H9 (cell line): Measurements from ENCODE around the gene OOSP4B. TPM values are rescaled to one million over a fixed set of nuclear protein-coding genes. Genes with fewer than 3 reads are reported as not detected.

Experiments
- DNase-seq: peaks from one replicate; pipeline ENCODE4 v3.0.0-alpha.2; 2017
- H2AFZ ChIP-seq: one replicate; pipeline ENCODE4 v1.6.1; 2013; ENCODE audit warnings: mild to moderate bottlenecking, low read length, control low read depth, moderate library complexity
- H2AK5ac ChIP-seq: 2 replicates; pipeline ENCODE4 v1.6.1; 2013; ENCODE audit warnings: low read length, control low read depth, mixed read lengths; ENCODE audit not compliant: insufficient read length
- H2BK120ac ChIP-seq: one replicate; pipeline ENCODE4 v1.6.1; 2013; ENCODE audit warnings: low read depth, mild to moderate bottlenecking, low read length, control low read depth, inconsistent platforms; ENCODE audit not compliant: poor library complexity, severe bottlenecking
- H2BK12ac ChIP-seq: 2 replicates; pipeline ENCODE4 v1.6.1; 2013; ENCODE audit warnings: low read length, control low read depth, mixed read lengths, low read depth; ENCODE audit not compliant: insufficient read length
- H2BK15ac ChIP-seq: 2 replicates; pipeline ENCODE4 v1.6.1; 2013; ENCODE audit warnings: low read depth, low read length, control low read depth
- H2BK20ac ChIP-seq: one replicate; pipeline ENCODE4 v1.6.1; 2013; ENCODE audit warnings: low read depth, mild to moderate bottlenecking, low read length, control low read depth, inconsistent platforms; ENCODE audit not compliant: poor library complexity, severe bottlenecking
- H2BK5ac ChIP-seq: 2 replicates; pipeline ENCODE4 v1.6.1; 2013; ENCODE audit warnings: low read length, control low read depth, mixed read lengths; ENCODE audit not compliant: insufficient read length
- H3K14ac ChIP-seq: 2 replicates; pipeline ENCODE4 v1.6.1; 2013; ENCODE audit warnings: low read length, control low read depth; ENCODE audit not compliant: insufficient read depth
- H3K18ac ChIP-seq: 2 replicates; pipeline ENCODE4 v1.6.1; 2013; ENCODE audit warnings: low read depth, mild to moderate bottlenecking, mixed read lengths, low read length, control low read depth; ENCODE audit not compliant: insufficient read length
- H3K23ac ChIP-seq: 2 replicates; pipeline ENCODE4 v1.6.1; 2013; ENCODE audit warnings: low read length, control low read depth, mixed read lengths, low read depth; ENCODE audit not compliant: insufficient read length
- H3K23me2 ChIP-seq: 2 replicates; pipeline ENCODE4 v1.6.1; 2013; ENCODE audit warnings: low read depth, mild to moderate bottlenecking, mixed read lengths, low read length, control low read depth; ENCODE audit not compliant: insufficient read length, poor library complexity, severe bottlenecking
- H3K27ac ChIP-seq: 2 replicates; pipeline ENCODE4 v1.5.1; 2013; ENCODE audit warnings: low read length, control low read depth, mixed read lengths, low read depth; ENCODE audit not compliant: insufficient read length
- H3K27me3 ChIP-seq: 2 replicates; pipeline ENCODE4 v1.6.1; 2013; ENCODE audit warnings: low read length, control low read depth, inconsistent platforms; ENCODE audit not compliant: insufficient read depth
- H3K4ac ChIP-seq: 2 replicates; pipeline ENCODE4 v1.6.1; 2013; ENCODE audit warnings: low read depth, mild to moderate bottlenecking, control low read depth, inconsistent platforms, low read length, moderate library complexity
- H3K4me1 ChIP-seq: 2 replicates; pipeline ENCODE4 v1.6.1; 2013; ENCODE audit warnings: low read length, control low read depth, inconsistent platforms; ENCODE audit not compliant: insufficient read depth
- H3K4me2 ChIP-seq: 2 replicates; pipeline ENCODE4 v1.6.1; 2013; ENCODE audit warnings: low read length, control low read depth, mixed read lengths; ENCODE audit not compliant: insufficient read length, insufficient read depth
- H3K56ac ChIP-seq: 2 replicates; pipeline ENCODE4 v1.6.1; 2013; ENCODE audit warnings: low read depth, mild to moderate bottlenecking, mixed read lengths, low read length, control low read depth; ENCODE audit not compliant: insufficient read length
- H3K79me1 ChIP-seq: 2 replicates; pipeline ENCODE4 v1.6.1; 2013; ENCODE audit warnings: low read depth, mild to moderate bottlenecking, moderate library complexity, low read length, control low read depth, inconsistent platforms; ENCODE audit not compliant: insufficient read depth, poor library complexity, severe bottlenecking
- H3K79me2 ChIP-seq: 2 replicates; pipeline ENCODE4 v1.6.1; 2013; ENCODE audit warnings: low read length, control low read depth, inconsistent platforms; ENCODE audit not compliant: insufficient read depth
- H3K9ac ChIP-seq: 2 replicates; pipeline ENCODE4 v1.6.1; 2013; ENCODE audit warnings: low read length, control low read depth, mixed read lengths; ENCODE audit not compliant: insufficient read length; ENCODE audit errors: extremely low read depth
- H3K9me3 ChIP-seq: one replicate; pipeline ENCODE4 v1.6.1; 2013; ENCODE audit warnings: low read depth, low read length, inconsistent platforms; ENCODE audit not compliant: control insufficient read depth
- H3T11ph ChIP-seq: one replicate; pipeline ENCODE4 v1.6.1; 2013; ENCODE audit warnings: mild to moderate bottlenecking, low read length, control low read depth, inconsistent platforms
- H4K20me1 ChIP-seq: one replicate; pipeline ENCODE4 v1.6.1; 2013; ENCODE audit not compliant: control insufficient read depth, insufficient read length, insufficient read depth
- H4K5ac ChIP-seq: 2 replicates; pipeline ENCODE4 v1.6.1; 2013; ENCODE audit warnings: low read depth, mild to moderate bottlenecking, mixed read lengths, low read length, control low read depth; ENCODE audit not compliant: insufficient read length
- H4K8ac ChIP-seq: replicated peaks from 2 replicates; pipeline ENCODE4 v1.6.1; 2013; ENCODE audit warnings: low read length, control low read depth, mixed read lengths, low read depth; ENCODE audit not compliant: insufficient read length
- H4K91ac ChIP-seq: 2 replicates; pipeline ENCODE4 v1.6.1; 2013; ENCODE audit warnings: low read depth, mild to moderate bottlenecking, moderate library complexity, mixed read lengths, low read length, control low read depth; ENCODE audit not compliant: insufficient read length
- H3K27ac Mint-ChIP-seq, 3 experiments: 2 replicates in 2 of 3; 3 replicates in 1 of 3; pipeline ENCODE4 v1.8.0; 2020 to 2021; ENCODE audit warnings: mixed read lengths in 3 of 3, mild to moderate bottlenecking in 1 of 3, moderate library complexity in 1 of 3
- H3K27me3 Mint-ChIP-seq: 2 replicates; pipeline ENCODE4 v1.8.0; 2021; ENCODE audit warnings: low read depth, mild to moderate bottlenecking, moderate library complexity, mixed read lengths
- H3K36me3 Mint-ChIP-seq, 3 experiments: 2 replicates in 2 of 3; 3 replicates in 1 of 3; pipeline ENCODE4 v1.8.0; 2020 to 2021; ENCODE audit warnings: low read depth in 3 of 3, mixed read lengths in 3 of 3; ENCODE audit not compliant: insufficient read depth in 1 of 3
- H3K4me1 Mint-ChIP-seq, 2 experiments: 2 replicates each; pipeline ENCODE4 v1.8.0; 2020; ENCODE audit warnings: mixed read lengths in 2 of 2
- H3K4me3 Mint-ChIP-seq, 2 experiments: 2 replicates in 1 of 2; 3 replicates in 1 of 2; pipeline ENCODE4 v1.8.0; 2020 to 2021; ENCODE audit warnings: mild to moderate bottlenecking in 2 of 2, mixed read lengths in 2 of 2, moderate library complexity in 1 of 2
- H3K9me3 Mint-ChIP-seq, 2 experiments: 2 replicates in 1 of 2; 3 replicates in 1 of 2; pipeline ENCODE4 v1.8.0; 2020; ENCODE audit warnings: mild to moderate bottlenecking in 2 of 2, mixed read lengths in 2 of 2, moderate library complexity in 1 of 2
- WGBS: extraction: QIAGEN DNeasy Blood & Tissue Kit; methylation state at CpG from one replicate; pipeline ENCODE4 v1.1.7; 2013; ENCODE audit warnings: missing lambda C conversion rate, low lambda C conversion rate, mixed read lengths; ENCODE audit not compliant: insufficient read length; ENCODE audit errors: extremely low coverage; 5-methylcytosine and 5-hydroxymethylcytosine counted together
- total RNA-seq: library from RNA; stranded (reverse); gene quantifications from 2 replicates; pipeline ENCODE4 v1.2.1, GENCODE V29; 2021
- TF ChIP-seq, protein P1 (sequence below): fragments of 200-600 bp; sonication (generic); conservative IDR thresholded peaks from 3 replicates; pipeline ENCODE4 v1.8.0; 2021; ENCODE audit warnings: antibody characterized with exemption, mild to moderate bottlenecking

Gene OOSP4B
- total RNA-seq, 1 experiment from 2014 or later: not detected

DNA sequence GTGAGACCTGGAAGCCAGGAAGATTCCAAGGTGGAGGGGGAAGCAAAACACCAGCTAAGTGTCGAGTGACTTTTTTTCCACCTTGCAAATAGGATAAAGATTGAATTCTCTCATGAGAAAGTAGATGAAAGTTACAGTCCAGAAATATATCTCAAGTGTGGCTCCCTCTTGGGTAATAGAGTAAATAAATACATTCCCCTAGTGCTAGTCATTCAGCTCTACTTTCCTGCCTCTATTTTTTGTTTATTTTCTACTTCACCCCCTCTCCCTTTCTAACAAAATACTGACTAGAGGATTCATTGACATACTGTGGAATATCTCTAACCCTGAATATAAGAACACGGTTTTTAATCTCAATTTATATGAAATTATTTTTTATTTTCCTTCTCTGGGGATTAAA is 19.2 kb upstream of the OOSP4B start:
- Histone ChIP-seq H4K8ac (no peak overlapping the region), H4K5ac (no peak overlapping the region), H2BK20ac (no peak overlapping the region), H4K20me1 (no peaks in the 10 kb centered on the region), H3K27me3 (no peaks in the 10 kb centered on the region), H2AFZ (no peak overlapping the region), H2BK120ac (no peak overlapping the region), H3K56ac (no peak overlapping the region), H3K79me1 (no peaks in the 10 kb centered on the region), H3K4me2 (no peak overlapping the region), H3K23me2 (no peaks in the 10 kb centered on the region), H4K91ac (no peak overlapping the region), H2BK5ac (no peak overlapping the region), H3K18ac (no peak overlapping the region), H3K14ac (no peak overlapping the region), H3K27ac (no peak overlapping the region), H3K9ac (no peak overlapping the region), H3K79me2 (no peaks in the 10 kb centered on the region), H2BK15ac (no peak overlapping the region), H3K23ac (no peak overlapping the region), H3K4me1 (no peaks in the 10 kb centered on the region), H3T11ph (no peak overlapping the region), H2AK5ac (no peak overlapping the region), H3K9me3 (no peaks in the 10 kb centered on the region), H3K4ac (no peak overlapping the region), H2BK12ac (no peak overlapping the region)
- no peak for DNase-seq
- Mint-ChIP-seq H3K4me1 (peaks cover 5% of the 10 kb centered on the region in 2 experiments; a peak in 3 of 4 replicates), H3K27me3 (no peaks in the 10 kb centered on the region), H3K4me3 (no peak overlapping the region), H3K36me3 (no peaks in the 10 kb centered on the region), H3K27ac (no peak overlapping the region), H3K9me3 (no peaks in the 10 kb centered on the region; a peak in 1 of 5 replicates)
- no CpG with 5 or more reads among the region's 2 CpGs for WGBS
- TF ChIP-seq, protein P1, sequence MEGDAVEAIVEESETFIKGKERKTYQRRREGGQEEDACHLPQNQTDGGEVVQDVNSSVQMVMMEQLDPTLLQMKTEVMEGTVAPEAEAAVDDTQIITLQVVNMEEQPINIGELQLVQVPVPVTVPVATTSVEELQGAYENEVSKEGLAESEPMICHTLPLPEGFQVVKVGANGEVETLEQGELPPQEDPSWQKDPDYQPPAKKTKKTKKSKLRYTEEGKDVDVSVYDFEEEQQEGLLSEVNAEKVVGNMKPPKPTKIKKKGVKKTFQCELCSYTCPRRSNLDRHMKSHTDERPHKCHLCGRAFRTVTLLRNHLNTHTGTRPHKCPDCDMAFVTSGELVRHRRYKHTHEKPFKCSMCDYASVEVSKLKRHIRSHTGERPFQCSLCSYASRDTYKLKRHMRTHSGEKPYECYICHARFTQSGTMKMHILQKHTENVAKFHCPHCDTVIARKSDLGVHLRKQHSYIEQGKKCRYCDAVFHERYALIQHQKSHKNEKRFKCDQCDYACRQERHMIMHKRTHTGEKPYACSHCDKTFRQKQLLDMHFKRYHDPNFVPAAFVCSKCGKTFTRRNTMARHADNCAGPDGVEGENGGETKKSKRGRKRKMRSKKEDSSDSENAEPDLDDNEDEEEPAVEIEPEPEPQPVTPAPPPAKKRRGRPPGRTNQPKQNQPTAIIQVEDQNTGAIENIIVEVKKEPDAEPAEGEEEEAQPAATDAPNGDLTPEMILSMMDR: no peak
